K562 (cell line): ENCODE measurements around the gene CFAP97D2. TPM values are rescaled to one million over a fixed set of nuclear protein-coding genes. Genes with fewer than 3 reads are reported as not detected.

Source experiments
- ATAC-seq: fragments of 200-7000 bp; cut with Tn5 transposase; 3 replicates; pipeline ENCODE4 v1.9.1; 2020; ENCODE audit warnings: moderate library complexity
- BruUV-seq: library from RNA; stranded (reverse); fragments of 400-500 nt; replicated peaks from 2 replicates; lab custom pipeline; 2021; lab: Mats Ljungman, UMichigan
- CTCF ChIA-PET: fragments of 300-600 bp; formaldehyde crosslinking; extraction: SDS; loops from one replicate; lab custom pipeline; 2021; ENCODE audit warnings: low intra/inter-chr PET ratio; lab: Yijun Ruan, JAX
- POLR2A ChIA-PET: fragments of 300-600, 350-650 bp; sonication (Branson Sonifier 250); formaldehyde crosslinking; extraction: SDS; loops from one replicate; lab custom pipeline; 2021; ENCODE audit warnings: antibody characterized with exemption, inconsistent platforms; lab: Yijun Ruan, JAX
- DNase-seq, 4 experiments: peaks; one replicate each; pipeline versions ENCODE4 v3.0.0 to v3.0.0-alpha.2; 2011 to 2018; ENCODE audit warnings: low spot score in 3 of 4, mixed read lengths in 3 of 4; ENCODE audit errors: extremely low read depth in 1 of 4
- FAIRE-seq: peaks from 2 replicates; lab custom pipeline; 2011; peaks lifted over from hg19 to GRCh38; lab: Jason Lieb, UNC
- H2AFZ ChIP-seq: 2 replicates; pipeline ENCODE4 v1.6.0; 2011; ENCODE audit warnings: low read depth, low read length, control low read depth, inconsistent platforms
- H3K27ac ChIP-seq: fragments of 200-600 bp; 3 replicates; pipeline ENCODE4 v1.8.0; 2011; ENCODE audit warnings: low read depth, mild to moderate bottlenecking, control low read depth, inconsistent platforms, low read length, moderate library complexity, mixed read lengths; ENCODE audit errors: extremely low read depth
- H3K27me3 ChIP-seq, 2 experiments: fragments of 300-600 bp in 1 of 2; 2 replicates in 1 of 2; 3 replicates in 1 of 2; pipeline versions ENCODE4 v1.6.0 to v1.8.0; 2011; ENCODE audit warnings: inconsistent platforms in 2 of 2, low read length in 2 of 2, mild to moderate bottlenecking in 1 of 2, mixed read lengths in 1 of 2, moderate library complexity in 1 of 2; ENCODE audit not compliant: control insufficient read depth in 2 of 2, insufficient read depth in 2 of 2
- H3K36me3 ChIP-seq: fragments of 300-600 bp; 3 replicates; pipeline ENCODE4 v1.8.0; 2011; ENCODE audit warnings: mild to moderate bottlenecking, low read length, inconsistent platforms; ENCODE audit not compliant: control insufficient read depth, insufficient read depth
- H3K4me1 ChIP-seq, 2 experiments: fragments of 200-600 bp in 1 of 2; replicated peaks in 1 of 2; 2 replicates in 1 of 2; 3 replicates in 1 of 2; pipeline versions ENCODE4 v1.5.1 to v1.8.0; 2011; ENCODE audit warnings: inconsistent platforms in 2 of 2, low read length in 2 of 2, mild to moderate bottlenecking in 1 of 2, mixed read lengths in 1 of 2, moderate library complexity in 1 of 2; ENCODE audit not compliant: control insufficient read depth in 2 of 2, insufficient read depth in 2 of 2
- H3K4me2 ChIP-seq: 2 replicates; pipeline ENCODE4 v1.6.1; 2011; ENCODE audit warnings: low read length, control low read depth, inconsistent platforms, mixed read lengths; ENCODE audit not compliant: insufficient read depth
- H3K4me3 ChIP-seq: fragments of 200-600 bp; sonication (generic), shearing (Covaris generic); 2 replicates; pipeline ENCODE4 v1.5.1; 2016; ENCODE audit warnings: control low read depth, inconsistent platforms
- H3K79me2 ChIP-seq: fragments of 200-600 bp; 3 replicates; pipeline ENCODE4 v1.8.0; 2011; ENCODE audit warnings: low read length, inconsistent platforms; ENCODE audit not compliant: control insufficient read depth, insufficient read depth
- H3K9ac ChIP-seq, 2 experiments: 2 replicates each; pipeline versions ENCODE4 v1.6.0 to v1.6.1; 2011; ENCODE audit warnings: low read depth in 2 of 2, low read length in 2 of 2, control low read depth in 1 of 2, inconsistent platforms in 1 of 2, mild to moderate bottlenecking in 1 of 2, mixed read lengths in 1 of 2; ENCODE audit not compliant: insufficient read depth in 1 of 2
- H3K9me1 ChIP-seq: one replicate; pipeline ENCODE4 v1.6.0; 2011; ENCODE audit warnings: inconsistent platforms, mild to moderate bottlenecking, low read length, moderate library complexity; ENCODE audit not compliant: control insufficient read depth, insufficient read depth
- H3K9me3 ChIP-seq: replicated peaks from 2 replicates; pipeline ENCODE4 v1.5.1; 2011; ENCODE audit warnings: low read depth, low read length, inconsistent platforms; ENCODE audit not compliant: control insufficient read depth, insufficient read depth
- H4K20me1 ChIP-seq: replicated peaks from 2 replicates; pipeline ENCODE4 v1.6.1; 2011; ENCODE audit warnings: low read length, inconsistent platforms, mixed read lengths; ENCODE audit not compliant: control insufficient read depth, insufficient read depth
- DIDO1 ChIP-seq: fragments of 450-650 bp; IDR thresholded peaks from 2 replicates; pipeline ENCODE4 v1.6.1; 2016; ENCODE audit warnings: low read depth, missing biosample characterization, missing genetic modification characterization
- JUNB ChIP-seq: fragments of 450-650 bp; formaldehyde crosslinking; conservative IDR thresholded peaks from 2 replicates; pipeline ENCODE4 v1.4.0; 2020; ENCODE audit warnings: mild to moderate bottlenecking
- MYC ChIP-seq, 2 experiments: fragments of 250-450 bp in 1 of 2; sonication (Bioruptor Pico) in 1 of 2; IDR thresholded peaks; 2 replicates each; pipeline versions ENCODE4 v1.5.1 to v1.6.1; 2012 to 2021; ENCODE audit warnings: low read depth in 2 of 2, borderline replicate concordance in 1 of 2, improper control_type of control experiment in 1 of 2, low read length in 1 of 2, mild to moderate bottlenecking in 1 of 2, moderate library complexity in 1 of 2
- TAF15 ChIP-seq: fragments of 200-400 bp; formaldehyde crosslinking; IDR thresholded peaks from 2 replicates; pipeline ENCODE4 v1.6.1; 2017; ENCODE audit warnings: mild to moderate bottlenecking, low read depth, low read length, moderate library complexity
- WGBS: fragments of 100-300 bp; shearing (Covaris generic); methylation state at CpG from one replicate; pipeline ENCODE4 v1.1.6; 2016; ENCODE audit warnings: low coverage, mixed read lengths; ENCODE audit not compliant: insufficient coverage; ENCODE audit errors: missing lambda C conversion rate; 5-methylcytosine and 5-hydroxymethylcytosine counted together
- in situ Hi-C: fragments of 300-500 bp; cut with MboI; formaldehyde crosslinking; loops from 4 replicates; pipeline ENCODE4 v1.15.0; 2018; ENCODE audit warnings: inconsistent platforms, mixed read lengths
- intact Hi-C: fragments of 100-400 bp; cut with micrococcal nuclease; formaldehyde crosslinking; loops from 2 replicates; pipeline ENCODE4 v1.14.2; 2022
- polyA plus RNA-seq, 8 experiments: library from polyadenylated mRNA; depleted of rRNA in 4 of 8; stranded (reverse) in 5 of 8; unstranded in 3 of 8; fragments of >200 nt; fragmentation: Nextera tagmentation in 2 of 8; fragmentation: Illumina TruSeq in 1 of 8; extraction: Ambion mirVana in 2 of 8; extraction: Trizol in 1 of 8; gene quantifications; 2 replicates each; pipeline versions ENCODE4 v1.2.1 to v1.2.3, GENCODE V29; 2011 to 2014; ENCODE audit warnings: inconsistent platforms in 1 of 8, missing spikeins in 1 of 8
- total RNA-seq, 7 experiments: library from RNA; depleted of rRNA in 6 of 7; stranded (reverse); fragments of >200 nt in 6 of 7; fragmentation: Illumina TruSeq in 2 of 7; extraction: Trizol in 2 of 7; gene quantifications; 2 replicates each; pipeline versions ENCODE4 v1.2.1 to v1.2.3, GENCODE V29; 2011 to 2021; ENCODE audit warnings: low replicate concordance in 1 of 7
- TF ChIP-seq, protein P1 (sequence below): fragments of 450-650 bp; IDR thresholded peaks from 2 replicates; pipeline ENCODE4 v1.7.0; 2016; ENCODE audit warnings: borderline replicate concordance
- TF ChIP-seq, protein P2 (sequence below): fragments of 450-650 bp; IDR thresholded peaks from 2 replicates; pipeline ENCODE4 v1.6.1; 2016; ENCODE audit warnings: mild to moderate bottlenecking

The CFAP97D2 gene
- total and polyA plus RNA-seq, 9 of the 15 experiments (the other 6 are each of a cell fraction or from before 2014, with no cell fraction given): not detected

DNA sequence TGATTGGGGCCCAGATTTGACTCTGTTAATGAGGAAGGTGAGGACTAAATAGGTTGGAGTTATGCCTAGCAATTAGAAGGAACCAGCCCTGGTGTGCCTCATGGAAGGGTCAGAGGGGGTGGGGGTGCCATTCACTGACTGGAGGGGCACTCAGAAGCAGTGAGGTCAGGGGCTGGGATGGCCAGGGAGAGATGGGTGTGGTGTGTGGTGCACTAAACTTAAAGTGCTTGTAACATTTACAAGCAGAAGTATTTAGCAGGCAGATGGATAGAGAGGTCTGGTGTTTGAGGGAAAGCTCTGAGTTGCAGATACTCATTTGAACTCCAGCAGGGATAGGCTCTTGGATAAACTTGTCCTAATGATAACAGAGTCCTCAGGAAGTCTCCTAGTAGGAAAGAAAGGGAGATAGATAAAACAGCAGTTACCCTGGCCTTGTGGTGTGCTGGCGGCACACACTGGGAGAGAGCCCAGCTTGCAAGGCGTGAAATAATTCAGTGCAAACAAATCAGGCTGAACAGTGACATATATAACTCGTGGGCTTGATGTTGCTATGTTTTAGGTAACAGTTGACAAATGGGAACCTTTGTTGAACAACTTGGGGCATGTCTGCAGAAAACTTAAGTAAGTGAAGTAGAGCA, 82.4 kb downstream of the CFAP97D2 start:
- no peaks in the 10 kb centered on the region for H4K20me1 ChIP-seq
- H3K9me3 ChIP-seq: no peaks in the 10 kb centered on the region
- ATAC-seq: no peak
- H3K36me3 ChIP-seq: peaks cover 98% of the 10 kb centered on the region
- no peak for FAIRE-seq
- 90% methylated on average over 3 of the region's 3 CpGs for WGBS
- no peak for DNase-seq
- ChIA-PET POLR2A (interaction anchor here (0.9 to 1.3 kb wide), 3 partner anchors 9 to 21 kb away, joined by 3 read pairs; no protein-coding TSS in a partner anchor), CTCF (no interaction called here)
- H3K4me2 ChIP-seq: no peak overlapping the region
- H3K27me3 ChIP-seq: no peaks in the 10 kb centered on the region
- in situ Hi-C loops: no loop called here
- H3K4me1 ChIP-seq: no peaks in the 10 kb centered on the region
- H2AFZ ChIP-seq: no peak overlapping the region
- H3K79me2 ChIP-seq: no peaks in the 10 kb centered on the region
- H3K4me3 ChIP-seq: no peak overlapping the region
- no peaks in the 10 kb centered on the region for H3K9me1 ChIP-seq
- TF ChIP-seq TAF15 (no peak), JUNB (CRISPR knock-in tag) (no peak), MYC (IDR thresholded peaks at IDR 0.05; ENCODE audit: low read depth, low read length) (no peak), MYC (CRISPR knock-in tag; IDR thresholded peaks at IDR 0.05; ENCODE audit: borderline replicate concordance, low read depth) (no peak), DIDO1 (tag) (no peak)
- TF ChIP-seq, protein P1, sequence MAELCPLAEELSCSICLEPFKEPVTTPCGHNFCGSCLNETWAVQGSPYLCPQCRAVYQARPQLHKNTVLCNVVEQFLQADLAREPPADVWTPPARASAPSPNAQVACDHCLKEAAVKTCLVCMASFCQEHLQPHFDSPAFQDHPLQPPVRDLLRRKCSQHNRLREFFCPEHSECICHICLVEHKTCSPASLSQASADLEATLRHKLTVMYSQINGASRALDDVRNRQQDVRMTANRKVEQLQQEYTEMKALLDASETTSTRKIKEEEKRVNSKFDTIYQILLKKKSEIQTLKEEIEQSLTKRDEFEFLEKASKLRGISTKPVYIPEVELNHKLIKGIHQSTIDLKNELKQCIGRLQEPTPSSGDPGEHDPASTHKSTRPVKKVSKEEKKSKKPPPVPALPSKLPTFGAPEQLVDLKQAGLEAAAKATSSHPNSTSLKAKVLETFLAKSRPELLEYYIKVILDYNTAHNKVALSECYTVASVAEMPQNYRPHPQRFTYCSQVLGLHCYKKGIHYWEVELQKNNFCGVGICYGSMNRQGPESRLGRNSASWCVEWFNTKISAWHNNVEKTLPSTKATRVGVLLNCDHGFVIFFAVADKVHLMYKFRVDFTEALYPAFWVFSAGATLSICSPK: no peak
- TF ChIP-seq, protein P2, sequence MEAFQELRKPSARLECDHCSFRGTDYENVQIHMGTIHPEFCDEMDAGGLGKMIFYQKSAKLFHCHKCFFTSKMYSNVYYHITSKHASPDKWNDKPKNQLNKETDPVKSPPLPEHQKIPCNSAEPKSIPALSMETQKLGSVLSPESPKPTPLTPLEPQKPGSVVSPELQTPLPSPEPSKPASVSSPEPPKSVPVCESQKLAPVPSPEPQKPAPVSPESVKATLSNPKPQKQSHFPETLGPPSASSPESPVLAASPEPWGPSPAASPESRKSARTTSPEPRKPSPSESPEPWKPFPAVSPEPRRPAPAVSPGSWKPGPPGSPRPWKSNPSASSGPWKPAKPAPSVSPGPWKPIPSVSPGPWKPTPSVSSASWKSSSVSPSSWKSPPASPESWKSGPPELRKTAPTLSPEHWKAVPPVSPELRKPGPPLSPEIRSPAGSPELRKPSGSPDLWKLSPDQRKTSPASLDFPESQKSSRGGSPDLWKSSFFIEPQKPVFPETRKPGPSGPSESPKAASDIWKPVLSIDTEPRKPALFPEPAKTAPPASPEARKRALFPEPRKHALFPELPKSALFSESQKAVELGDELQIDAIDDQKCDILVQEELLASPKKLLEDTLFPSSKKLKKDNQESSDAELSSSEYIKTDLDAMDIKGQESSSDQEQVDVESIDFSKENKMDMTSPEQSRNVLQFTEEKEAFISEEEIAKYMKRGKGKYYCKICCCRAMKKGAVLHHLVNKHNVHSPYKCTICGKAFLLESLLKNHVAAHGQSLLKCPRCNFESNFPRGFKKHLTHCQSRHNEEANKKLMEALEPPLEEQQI: no peak
- TF ChIP-seq, all 486 proteins: peak for 0
- intact Hi-C loops: no loop called here
- BruUV-seq: no TSS peak
- H3K27ac ChIP-seq: no peak overlapping the region
- H3K9ac ChIP-seq: no peak overlapping the region
